Measurements from ENCODE around the gene LRBA. TPM values are rescaled to one million over a fixed set of nuclear protein-coding genes. Genes with fewer than 3 reads are reported as not detected.

LRBA gene
- total and polyA plus RNA-seq, 8 donors, result 7.3 to 156 (median 73.9) TPM

GRCh38 chr4:150974750-150975149, 40.3 kb downstream of the LRBA start:
- Histone ChIP-seq H3K9me3 (no peaks in the 10 kb centered on the region), H3K36me3 (peaks cover 0 to 4% (median 0%) of the 10 kb centered on the region in 4 donors), H3K27me3 (no peaks in the 10 kb centered on the region), H3K4me1 (peaks cover 0 to 32% (median 16%) of the 10 kb centered on the region in 4 donors), H3K4me3 (no peak overlapping the region), H3K27ac (no peak overlapping the region)
- 49 to 65% (median 55%) methylated on average over 1 of the region's 1 CpG for WGBS, 5 donors
- DNase-seq, result no peak
- no peak for TF ChIP-seq EP300 (IDR thresholded peaks at IDR 0.05)
- no peak for TF ChIP-seq POLR2AphosphoS5 (IDR thresholded peaks at IDR 0.05)
- TF ChIP-seq POLR2A (IDR thresholded peaks at IDR 0.05), result no peak
- TF ChIP-seq CTCF (IDR thresholded peaks at IDR 0.05), result no peak
- intact Hi-C loops (cut with DNase I; ENCODE audit: low total_unique reads), result no loop called here

GRCh38 chr4:150974252-150974640, 40.8 kb downstream of the LRBA start:
- Histone ChIP-seq H3K36me3 (peaks cover 0 to 4% (median 0%) of the 10 kb centered on the region in 4 donors), H3K4me3 (no peak overlapping the region), H3K4me1 (peaks cover 0 to 32% (median 16%) of the 10 kb centered on the region in 4 donors), H3K9me3 (no peaks in the 10 kb centered on the region), H3K27me3 (no peaks in the 10 kb centered on the region), H3K27ac (no peak overlapping the region)
- WGBS, 5 donors, result 77 to 100% (median 84%) methylated on average over 1 of the region's 1 CpG
- no peak for TF ChIP-seq POLR2AphosphoS5 (IDR thresholded peaks at IDR 0.05)
- no peak for TF ChIP-seq POLR2A (IDR thresholded peaks at IDR 0.05)
- no peak for TF ChIP-seq EP300 (IDR thresholded peaks at IDR 0.05)
- TF ChIP-seq CTCF (IDR thresholded peaks at IDR 0.05), result no peak
- intact Hi-C loops (cut with DNase I; ENCODE audit: low total_unique reads), result no loop called here
- DNase-seq, result no peak

GRCh38 chr4:150973626-150974251, 41.3 kb downstream of the LRBA start:
- DNase-seq, result no peak
- no peaks in the 10 kb centered on the region for H3K27me3 ChIP-seq
- H3K9me3 ChIP-seq, result no peaks in the 10 kb centered on the region
- TF ChIP-seq EP300 (IDR thresholded peaks at IDR 0.05), result no peak
- TF ChIP-seq POLR2A (IDR thresholded peaks at IDR 0.05), result no peak
- no peak for TF ChIP-seq POLR2AphosphoS5 (IDR thresholded peaks at IDR 0.05)
- TF ChIP-seq CTCF (IDR thresholded peaks at IDR 0.05), result no peak
- H3K27ac ChIP-seq, result no peak overlapping the region
- intact Hi-C loops (cut with DNase I; ENCODE audit: low total_unique reads), result no loop called here
- H3K4me1 ChIP-seq, result peaks cover 0 to 32% (median 16%) of the 10 kb centered on the region in 4 donors
- WGBS, 5 donors, result 88 to 97% (median 92%) methylated on average over 6 of the region's 6 CpGs
- peaks cover 0 to 4% (median 0%) of the 10 kb centered on the region in 4 donors for H3K36me3 ChIP-seq
- H3K4me3 ChIP-seq, result no peak overlapping the region

GRCh38 chr4:150972592-150972991, 42.5 kb downstream of the LRBA start:
- intact Hi-C loops (cut with DNase I; ENCODE audit: low total_unique reads), result no loop called here
- no peak for TF ChIP-seq EP300 (IDR thresholded peaks at IDR 0.05)
- TF ChIP-seq POLR2AphosphoS5 (IDR thresholded peaks at IDR 0.05), result no peak
- TF ChIP-seq POLR2A (IDR thresholded peaks at IDR 0.05), result no peak
- no peak for TF ChIP-seq CTCF (IDR thresholded peaks at IDR 0.05)
- no peak overlapping the region for H3K27ac ChIP-seq
- peaks cover 0 to 3% (median 0%) of the 10 kb centered on the region in 4 donors for H3K36me3 ChIP-seq
- no peaks in the 10 kb centered on the region for H3K9me3 ChIP-seq
- H3K4me1 ChIP-seq, result peaks cover 0 to 32% (median 16%) of the 10 kb centered on the region in 4 donors
- H3K4me3 ChIP-seq, result no peak overlapping the region
- DNase-seq, result no peak
- no peaks in the 10 kb centered on the region for H3K27me3 ChIP-seq
- WGBS, 5 donors, result 22 to 34% (median 24%) methylated on average over 1 of the region's 1 CpG

Measured in stomach (tissue), 9 donors.